ENCODE data around the gene GPR155.
A peak's percentile ranks its signal among the peaks of the same experiment; 100 is the strongest.
"Not testable (repeated sequence)": the region's sequence is repeated elsewhere in the genome, so short reads cannot be mapped to it uniquely, and the experiment has no call there.

The GPR155 gene

DNA sequence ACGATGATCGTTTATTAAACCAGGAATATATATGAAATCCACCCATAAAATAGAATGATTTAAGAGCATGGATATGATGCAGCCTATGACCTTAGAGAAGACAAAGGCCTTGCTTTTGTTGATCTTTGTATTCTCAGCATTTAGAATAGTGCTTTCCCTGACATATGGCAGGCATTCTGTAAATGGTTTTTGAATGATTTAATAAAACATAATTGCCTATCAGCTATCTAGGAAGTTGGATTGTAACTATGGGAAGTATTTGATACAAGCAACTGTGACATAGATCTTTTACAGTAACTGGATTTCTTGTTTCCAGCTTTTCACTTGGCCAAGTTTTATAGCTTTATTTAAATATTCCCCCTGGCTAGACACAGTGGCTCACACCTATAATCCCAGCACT is 5.1 kb upstream of the GPR155 start:
- DNase-seq, result no peak

DNA sequence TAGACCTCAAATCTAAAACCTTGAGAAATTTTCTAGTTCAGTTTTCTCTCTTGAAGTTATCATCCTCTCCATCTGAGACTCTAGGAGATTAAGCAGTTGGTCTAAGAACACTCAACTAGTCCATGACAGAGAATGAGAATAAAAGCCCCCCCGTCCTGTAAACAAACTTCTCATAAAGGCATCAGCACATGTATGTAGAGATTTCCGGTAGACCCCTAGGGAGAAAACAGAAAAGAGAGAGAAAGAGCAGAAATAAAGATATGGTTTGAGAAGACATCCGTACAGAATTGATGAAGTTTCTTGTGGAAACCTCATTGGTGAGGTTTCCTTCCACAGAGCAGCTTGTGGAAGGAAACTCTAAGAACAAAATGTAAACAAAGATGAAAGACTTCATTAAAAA is 3.2 kb upstream of the GPR155 start:
- DNase-seq, result no peak

GRCh38 chr2:174489520-174489919 is 2.7 kb upstream of the GPR155 start:
- DNase-seq, result not testable (repeated sequence)

GRCh38 chr2:174487820-174488162 is 962 bp upstream of the GPR155 start:
- no peak for DNase-seq

- DNase-seq, result peak; percentile 90
Observed at GRCh38 chr2:174487108-174487819, 435 bp upstream of the GPR155 start.

DNA sequence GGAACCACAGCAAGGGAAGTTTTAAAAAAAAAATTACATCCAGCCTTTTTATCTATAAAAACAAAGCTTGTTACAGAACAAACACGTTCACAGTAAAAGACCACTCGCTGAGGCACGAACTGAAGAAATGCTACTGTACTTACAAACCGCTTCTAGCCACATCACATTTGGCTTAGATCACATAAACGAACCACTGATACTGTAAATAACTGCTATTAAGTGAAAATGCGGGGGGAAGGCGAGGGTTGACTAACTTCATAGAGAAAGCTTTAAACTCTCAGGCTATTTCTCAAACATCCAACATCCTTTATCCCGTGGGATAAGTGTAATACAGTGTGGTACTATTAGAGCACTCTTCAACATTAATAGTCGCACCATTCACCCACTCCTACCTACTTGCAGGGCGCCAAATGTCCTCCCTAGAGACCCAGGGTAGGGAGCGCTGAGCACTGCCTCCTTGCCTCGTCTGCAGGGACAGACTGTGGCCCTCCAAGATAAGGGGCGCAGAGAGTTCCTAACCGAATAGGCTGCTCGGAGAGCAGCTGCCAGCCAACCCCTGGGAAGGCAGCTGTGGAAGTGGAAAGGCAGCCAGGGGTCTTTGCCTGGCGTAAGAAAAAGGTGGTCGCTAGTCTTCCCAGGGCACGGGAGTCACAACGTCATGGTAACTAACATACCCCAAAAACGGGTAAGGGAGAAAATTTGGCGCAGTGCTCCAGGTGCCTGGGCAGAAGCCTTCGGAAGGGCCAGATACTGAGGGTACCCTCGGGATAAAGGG is 854 bp downstream of the GPR155 start:
- no peak for DNase-seq

- not testable (repeated sequence) for DNase-seq
Observed at GRCh38 chr2:174485045-174485444, 1.8 kb downstream of the GPR155 start.

GRCh38 chr2:174484573-174484972 is 2.3 kb downstream of the GPR155 start:
- DNase-seq, result no peak

- no peak for DNase-seq
Observed at GRCh38 chr2:174482854-174483253, 4.0 kb downstream of the GPR155 start.

DNA sequence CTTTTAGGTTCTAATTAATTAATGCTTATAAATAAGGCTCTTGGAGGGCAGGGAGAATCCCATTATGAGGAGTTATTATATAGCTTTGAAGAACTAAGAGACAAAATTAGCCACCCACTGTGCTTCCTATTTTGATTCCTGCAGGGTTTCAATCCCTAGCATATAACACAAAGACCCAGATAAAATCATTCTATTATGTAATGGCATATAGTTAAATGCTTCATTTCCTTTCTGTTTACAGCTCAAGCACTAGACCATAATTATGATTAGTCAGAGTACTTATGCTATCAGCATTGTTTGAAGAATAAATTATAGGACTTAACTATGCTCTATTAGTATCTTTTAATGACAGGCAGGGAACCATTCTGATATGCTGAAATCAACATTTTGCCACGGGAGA is 9.1 kb downstream of the GPR155 start:
- DNase-seq, result no peak

GRCh38 chr2:174473796-174474195 is 13.0 kb downstream of the GPR155 start:
- no peak for DNase-seq

GRCh38 chr2:174465327-174465726 is 21.5 kb downstream of the GPR155 start:
- DNase-seq, result no peak

- no peak for DNase-seq
Observed at GRCh38 chr2:174461221-174461620, 25.6 kb downstream of the GPR155 start.

DNA sequence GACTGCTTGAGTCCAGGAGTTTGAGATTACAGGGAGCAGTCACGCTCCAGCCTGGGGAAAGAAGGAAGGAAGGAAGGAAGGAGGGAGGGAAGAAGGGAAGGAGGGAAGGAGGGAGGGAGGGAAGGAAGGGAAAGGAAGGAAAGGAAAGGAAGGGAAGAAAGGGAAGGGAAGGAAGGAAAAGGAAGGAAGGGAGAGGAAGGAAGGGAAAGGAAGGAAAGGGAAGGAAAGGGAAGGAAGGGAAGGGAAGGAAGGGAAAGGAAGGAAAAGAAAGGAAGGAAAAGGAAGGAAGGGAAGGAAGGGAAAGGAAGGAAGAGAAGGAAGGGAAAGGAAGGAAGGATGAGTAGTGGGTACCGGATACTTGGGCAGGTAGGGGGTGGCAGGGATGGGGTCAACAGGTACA is 32.3 kb downstream of the GPR155 start:
- DNase-seq, result no peak

DNA sequence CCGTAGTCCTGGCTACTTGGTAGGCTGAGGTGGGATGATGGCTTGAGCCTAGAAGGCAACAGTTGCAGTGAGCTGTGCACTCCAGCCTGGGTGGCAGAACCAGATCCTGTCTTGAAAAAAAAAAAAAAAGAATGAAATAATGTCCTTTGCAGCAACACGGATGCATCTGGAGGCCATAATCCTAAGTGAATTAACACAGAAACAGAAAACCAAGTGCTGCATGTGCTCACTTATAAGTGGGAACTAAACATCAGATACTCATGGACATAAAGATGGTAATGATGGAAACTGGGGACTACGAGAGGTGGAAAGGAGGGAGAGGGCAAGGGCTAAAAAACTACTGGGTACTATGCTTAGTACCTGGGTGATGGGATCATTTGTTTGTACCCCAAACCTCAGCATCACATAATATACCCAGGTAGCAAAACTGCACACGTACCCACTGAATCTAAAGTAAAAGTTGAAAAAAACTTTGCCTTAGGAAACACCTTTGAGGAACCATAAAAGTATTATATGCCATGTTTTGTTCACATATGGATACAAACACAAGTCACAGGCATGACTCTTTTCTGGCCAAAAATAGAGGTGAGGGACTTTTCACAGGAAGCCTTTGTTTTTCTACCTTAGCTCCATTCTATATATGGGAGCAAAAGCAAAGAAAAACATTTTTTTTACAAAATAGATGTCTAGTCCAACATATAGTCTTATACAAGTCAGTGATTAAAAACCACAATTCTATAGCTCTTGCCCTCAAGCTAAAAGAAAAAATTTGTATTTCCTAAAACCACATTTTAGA is 36.6 kb downstream of the GPR155 start:
- DNase-seq, result no peak

DNA sequence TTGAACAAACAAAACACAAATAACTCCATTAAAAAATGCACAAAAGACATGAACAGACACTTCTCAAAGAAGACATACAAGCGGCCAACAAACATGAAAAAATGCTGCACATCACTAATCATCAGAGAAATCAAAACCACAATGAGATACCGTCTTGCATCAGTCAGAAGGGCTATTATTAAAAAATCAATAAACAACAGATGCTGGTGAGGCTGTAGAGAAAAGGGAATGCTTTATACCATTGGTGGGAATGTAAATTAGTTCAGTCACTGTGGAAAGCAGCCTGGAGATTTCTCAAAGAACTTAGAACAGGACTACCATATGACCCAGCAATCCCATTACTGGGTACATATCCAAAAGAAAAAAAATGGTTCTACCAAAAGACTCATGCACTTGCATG is 37.8 kb downstream of the GPR155 start:
- DNase-seq, result no peak

DNA sequence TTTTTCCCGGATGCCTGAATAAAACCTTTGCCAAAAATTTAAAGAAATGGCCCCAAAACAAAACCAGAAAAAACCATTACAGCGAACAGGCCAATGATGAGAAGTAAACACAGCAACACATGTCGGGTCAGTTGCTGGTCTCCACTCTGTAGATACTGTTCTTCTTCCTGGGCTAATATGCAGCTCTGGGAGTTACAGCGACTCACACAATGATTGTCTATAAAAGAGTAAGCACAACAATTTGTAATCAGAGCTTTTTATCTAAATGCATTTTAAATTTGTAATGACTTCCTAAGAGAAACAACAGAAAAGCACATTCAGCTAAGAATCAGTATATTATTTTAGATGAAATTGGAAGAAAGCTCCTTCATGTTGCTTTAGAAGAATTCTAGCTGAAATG is 40.3 kb downstream of the GPR155 start:
- no peak for DNase-seq

- no peak for DNase-seq
Observed at GRCh38 chr2:174445248-174445647, 41.6 kb downstream of the GPR155 start.

DNA sequence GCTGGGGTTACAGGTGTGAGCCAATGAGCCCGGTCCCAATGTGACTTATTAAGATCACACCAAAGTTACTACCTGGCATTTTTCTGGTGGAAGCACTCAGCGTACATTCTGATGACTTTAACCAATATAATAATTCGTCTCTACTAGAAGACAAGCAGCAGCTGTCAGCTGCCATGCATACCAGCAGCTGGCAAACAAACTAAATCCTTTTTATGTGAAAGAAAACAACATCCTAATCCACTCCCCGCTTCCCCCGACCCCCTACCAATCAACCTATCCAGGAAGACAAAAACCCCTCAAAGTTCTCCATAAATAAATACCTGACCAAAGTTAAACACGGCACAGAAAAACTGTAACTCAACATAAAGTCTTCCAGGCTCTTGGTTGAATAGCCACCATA is 42.1 kb downstream of the GPR155 start:
- no peak for DNase-seq

GRCh38 chr2:174442546-174443510 is 44.0 kb downstream of the GPR155 start:
- no peak for DNase-seq

GRCh38 chr2:174439950-174440349 is 46.9 kb downstream of the GPR155 start:
- DNase-seq, result no peak

GRCh38 chr2:174439323-174439722 is 47.5 kb downstream of the GPR155 start:
- DNase-seq, result no peak

All from GOT3 (cell line).